Liver (tissue), 9 donors: ENCODE data around the gene ANKRD11. TPM values are rescaled to one million over a fixed set of nuclear protein-coding genes. Genes with fewer than 3 reads are reported as not detected.

ENCODE experiments used
- DNase-seq: peaks from one replicate; pipeline ENCODE4 v3.0.0-alpha.2; 2017; ENCODE audit warnings: low spot score
- H3K27ac ChIP-seq, 2 donors: one replicate each; pipeline ENCODE4 v1.7.0; 2013; ENCODE audit warnings: inconsistent platforms in 2 of 2, low read length in 2 of 2, control low read depth in 1 of 2, low read depth in 1 of 2, mild to moderate bottlenecking in 1 of 2
- H3K27me3 ChIP-seq, 4 donors: one replicate each; pipeline versions ENCODE4 v1.6.1 to v1.7.0; 2013; ENCODE audit warnings: low read length in 3 of 4, inconsistent platforms in 1 of 4, mild to moderate bottlenecking in 1 of 4, moderate library complexity in 1 of 4; ENCODE audit not compliant: control insufficient read depth in 4 of 4, insufficient read depth in 4 of 4
- H3K36me3 ChIP-seq, 4 donors: one replicate each; pipeline versions ENCODE4 v1.6.1 to v1.7.0; 2013; ENCODE audit warnings: low read length in 3 of 4, mild to moderate bottlenecking in 3 of 4, low read depth in 1 of 4, moderate library complexity in 1 of 4; ENCODE audit not compliant: control insufficient read depth in 4 of 4, insufficient read depth in 3 of 4
- H3K4me1 ChIP-seq, 4 donors: one replicate each; pipeline versions ENCODE4 v1.6.1 to v1.7.0; 2013; ENCODE audit warnings: low read length in 3 of 4, mild to moderate bottlenecking in 3 of 4, moderate library complexity in 1 of 4; ENCODE audit not compliant: control insufficient read depth in 4 of 4, insufficient read depth in 4 of 4
- H3K4me3 ChIP-seq, 3 donors: one replicate each; pipeline versions ENCODE4 v1.6.1 to v1.7.0; 2013; ENCODE audit warnings: low read length in 3 of 3, control low read depth in 1 of 3, low read depth in 1 of 3, mild to moderate bottlenecking in 1 of 3
- H3K9ac ChIP-seq, 2 donors: one replicate each; pipeline ENCODE4 v1.7.0; 2013; ENCODE audit warnings: low read length in 2 of 2, mild to moderate bottlenecking in 2 of 2, moderate library complexity in 2 of 2, control low read depth in 1 of 2, low read depth in 1 of 2
- H3K9me3 ChIP-seq, 4 donors: one replicate each; pipeline versions ENCODE4 v1.6.1 to v1.7.0; 2013; ENCODE audit warnings: low read length in 3 of 4; ENCODE audit not compliant: control insufficient read depth in 4 of 4
- ATF3 ChIP-seq: IDR thresholded peaks from 2 replicates; pipeline ENCODE4 v1.6.1; 2016; ENCODE audit warnings: antibody characterized with exemption
- CTCF ChIP-seq: fragments of 150-350 bp; IDR thresholded peaks from 2 replicates; pipeline ENCODE4 v1.5.1; 2017; ENCODE audit warnings: improper control_type of control experiment, low read depth, low read length; ENCODE audit not compliant: missing input control
- EGR1 ChIP-seq, 2 donors: IDR thresholded peaks; 2 replicates each; pipeline ENCODE4 v1.6.1; 2016 to 2018; ENCODE audit warnings: antibody characterized with exemption in 2 of 2, low read depth in 2 of 2
- FOXA1 ChIP-seq: IDR thresholded peaks from 2 replicates; pipeline ENCODE4 v1.6.1; 2016; ENCODE audit warnings: antibody characterized with exemption
- FOXA2 ChIP-seq: IDR thresholded peaks from 2 replicates; pipeline ENCODE4 v1.6.1; 2016; ENCODE audit warnings: antibody characterized with exemption
- GABPA ChIP-seq, 2 donors: IDR thresholded peaks in 1 of 2; conservative IDR thresholded peaks in 1 of 2; 2 replicates each; pipeline ENCODE4 v1.6.1; 2016; ENCODE audit warnings: antibody characterized with exemption in 2 of 2, mild to moderate bottlenecking in 1 of 2, moderate library complexity in 1 of 2
- HNF4A ChIP-seq, 2 donors: conservative IDR thresholded peaks; 2 replicates each; pipeline ENCODE4 v1.6.1; 2016; ENCODE audit warnings: antibody characterized with exemption in 2 of 2, mild to moderate bottlenecking in 2 of 2
- HNF4G ChIP-seq: IDR thresholded peaks from 2 replicates; pipeline ENCODE4 v1.6.1; 2016; ENCODE audit warnings: antibody characterized with exemption
- JUND ChIP-seq, 2 donors: IDR thresholded peaks; 2 replicates each; pipeline ENCODE4 v1.6.1; 2016; ENCODE audit warnings: antibody characterized with exemption in 2 of 2
- MAX ChIP-seq: IDR thresholded peaks from 2 replicates; pipeline ENCODE4 v1.6.1; 2016; ENCODE audit warnings: antibody characterized with exemption
- NR2F2 ChIP-seq: IDR thresholded peaks from 2 replicates; pipeline ENCODE4 v1.6.1; 2016; ENCODE audit warnings: antibody characterized with exemption
- RAD21 ChIP-seq, 2 donors: IDR thresholded peaks; 2 replicates each; pipeline ENCODE4 v1.6.1; 2016; ENCODE audit warnings: antibody characterized with exemption in 2 of 2, mild to moderate bottlenecking in 2 of 2
- REST ChIP-seq: IDR thresholded peaks from 2 replicates; pipeline ENCODE4 v1.6.1; 2016; ENCODE audit warnings: antibody characterized with exemption, mild to moderate bottlenecking
- RXRA ChIP-seq, 2 donors: IDR thresholded peaks; 2 replicates each; pipeline ENCODE4 v1.6.1; 2017 to 2018; ENCODE audit warnings: antibody characterized with exemption in 2 of 2, mild to moderate bottlenecking in 1 of 2
- SP1 ChIP-seq: IDR thresholded peaks from 2 replicates; pipeline ENCODE4 v1.6.1; 2018; ENCODE audit warnings: antibody characterized with exemption, mild to moderate bottlenecking
- YY1 ChIP-seq: IDR thresholded peaks from 2 replicates; pipeline ENCODE4 v1.6.1; 2016; ENCODE audit warnings: antibody characterized with exemption, mild to moderate bottlenecking
- ZBTB33 ChIP-seq: IDR thresholded peaks from 2 replicates; pipeline ENCODE4 v1.6.1; 2016; ENCODE audit warnings: antibody characterized with exemption
- WGBS: extraction: QIAGEN DNeasy Blood & Tissue Kit; methylation state at CpG from one replicate; pipeline ENCODE4 v1.1.7; 2013; 5-methylcytosine and 5-hydroxymethylcytosine counted together
- polyA plus RNA-seq, 2 donors: library from polyadenylated mRNA; stranded (reverse) in 1 of 2; unstranded in 1 of 2; fragments of 200-250 nt in 1 of 2; fragments of >200 nt in 1 of 2; fragmentation: Nextera tagmentation in 1 of 2; extraction: Ambion mirVana in 1 of 2; gene quantifications; one replicate each; pipeline versions ENCODE4 v1.2.1 to v1.2.3, GENCODE V29; 2013 to 2015
- total RNA-seq, 2 donors: library from RNA; depleted of rRNA; stranded (reverse); fragments of >200 nt; gene quantifications; one replicate each; pipeline ENCODE4 v1.2.3, GENCODE V29; 2014
- donor health status: healthy.
- donor health status: healthy.
- donor health status: healthy.
- donor health status: healthy.
- donor health status: healthy.

ANKRD11 gene
- total and polyA plus RNA-seq, 4 donors = 16.3 to 55.1 (median 28.0) TPM

- Histone ChIP-seq H3K27ac (no peak overlapping the region), H3K36me3 (peaks cover 6 to 21% (median 16%) of the 10 kb centered on the region in 4 donors)
- 79% methylated on average over 8 of the region's 8 CpGs for WGBS
Measured at GRCh38 chr16:89303617-89304016, 186.7 kb downstream of the ANKRD11 start.

More at GRCh38 chr16:89303617-89304016, 186.7 kb downstream of the ANKRD11 start:
- Histone ChIP-seq H3K27me3 (no peaks in the 10 kb centered on the region), H3K4me3 (no peak overlapping the region), H3K4me1 (peaks cover 0 to 9% (median 5%) of the 10 kb centered on the region in 4 donors), H3K9ac (no peak overlapping the region), H3K9me3 (no peaks in the 10 kb centered on the region)
- TF ChIP-seq HNF4A (conservative IDR thresholded peaks at IDR 0.05) (no peak), GABPA (IDR thresholded peaks at IDR 0.05 in 1 of 2, conservative IDR thresholded peaks at IDR 0.05 in 1 of 2) (no peak), EGR1 (IDR thresholded peaks at IDR 0.05; ENCODE audit: low read depth in 2 of 2) (no peak), REST (no peak), YY1 (no peak), JUND (IDR thresholded peaks at IDR 0.05) (no peak), MAX (no peak), SP1 (no peak), RAD21 (IDR thresholded peaks at IDR 0.05) (no peak), RXRA (IDR thresholded peaks at IDR 0.05) (no peak), HNF4G (no peak), NR2F2 (no peak), CTCF (no peak), ZBTB33 (no peak), FOXA2 (no peak), FOXA1 (no peak), ATF3 (no peak)
- DNase-seq = no peak
